ENCODE measurements around the gene USP36. TPM values are rescaled to one million over a fixed set of nuclear protein-coding genes. Genes with fewer than 3 reads are reported as not detected.
"Not testable (repeated sequence)": the region's sequence is repeated elsewhere in the genome, so short reads cannot be mapped to it uniquely, and the experiment has no call there.

Gene USP36
- total RNA-seq, 2 donors from 2014 or later, result 57.1 to 62.5 TPM

DNA sequence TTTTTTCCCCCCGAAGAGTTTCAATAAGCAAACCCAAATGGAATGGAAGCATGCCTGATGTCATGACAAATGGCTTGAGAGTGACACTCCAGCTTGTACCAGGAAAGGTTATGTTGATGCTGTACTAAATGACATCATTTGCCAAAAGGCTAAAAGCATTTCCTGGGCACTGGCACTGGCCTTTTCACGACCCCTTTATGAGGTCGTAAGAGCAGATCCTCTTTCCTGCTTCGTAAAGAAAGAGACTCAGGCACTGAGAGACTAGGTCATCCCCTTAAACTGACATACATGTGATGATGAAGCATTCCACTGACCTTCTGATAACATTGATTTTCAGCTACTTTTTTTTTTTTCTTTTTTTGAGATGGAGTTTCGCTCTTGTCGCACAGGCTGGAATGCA lies 31.9 kb upstream of the USP36 start:
- H3K27ac ChIP-seq (ENCODE audit: low read depth, low read length), result no peak overlapping the region
- DNase-seq, result no peak
- no peaks in the 10 kb centered on the region for H3K9me3 ChIP-seq (ENCODE audit: control insufficient read depth, low read length)
- H3K4me3 ChIP-seq (ENCODE audit: low read length), result no peak overlapping the region
- H3K36me3 Mint-ChIP-seq (ENCODE audit: low read depth), result peaks cover 43% of the 10 kb centered on the region
- peaks cover 14% of the 10 kb centered on the region for H3K36me3 ChIP-seq (ENCODE audit: control insufficient read depth, insufficient read depth, low read length)
- 95 to 100% methylated on average over 4 to 6 of the region's 6 CpGs for WGBS, 2 experiments (ENCODE audit: insufficient coverage in 1 of 2, insufficient read length in 1 of 2)
- H3K4me1 Mint-ChIP-seq, result peaks cover 6% of the 10 kb centered on the region
- no peak overlapping the region for H3K9ac ChIP-seq (ENCODE audit: extremely low read depth, low read length, poor library complexity, severe bottlenecking)
- H3K27me3 Mint-ChIP-seq (ENCODE audit: insufficient read depth), result no peaks in the 10 kb centered on the region
- no peaks in the 10 kb centered on the region for H3K4me1 ChIP-seq (ENCODE audit: control insufficient read depth, insufficient read depth, low read length)
- no peaks in the 10 kb centered on the region for H3K27me3 ChIP-seq (ENCODE audit: control insufficient read depth, insufficient read depth, low read length, poor library complexity, severe bottlenecking)
- TF ChIP-seq, protein P1, sequence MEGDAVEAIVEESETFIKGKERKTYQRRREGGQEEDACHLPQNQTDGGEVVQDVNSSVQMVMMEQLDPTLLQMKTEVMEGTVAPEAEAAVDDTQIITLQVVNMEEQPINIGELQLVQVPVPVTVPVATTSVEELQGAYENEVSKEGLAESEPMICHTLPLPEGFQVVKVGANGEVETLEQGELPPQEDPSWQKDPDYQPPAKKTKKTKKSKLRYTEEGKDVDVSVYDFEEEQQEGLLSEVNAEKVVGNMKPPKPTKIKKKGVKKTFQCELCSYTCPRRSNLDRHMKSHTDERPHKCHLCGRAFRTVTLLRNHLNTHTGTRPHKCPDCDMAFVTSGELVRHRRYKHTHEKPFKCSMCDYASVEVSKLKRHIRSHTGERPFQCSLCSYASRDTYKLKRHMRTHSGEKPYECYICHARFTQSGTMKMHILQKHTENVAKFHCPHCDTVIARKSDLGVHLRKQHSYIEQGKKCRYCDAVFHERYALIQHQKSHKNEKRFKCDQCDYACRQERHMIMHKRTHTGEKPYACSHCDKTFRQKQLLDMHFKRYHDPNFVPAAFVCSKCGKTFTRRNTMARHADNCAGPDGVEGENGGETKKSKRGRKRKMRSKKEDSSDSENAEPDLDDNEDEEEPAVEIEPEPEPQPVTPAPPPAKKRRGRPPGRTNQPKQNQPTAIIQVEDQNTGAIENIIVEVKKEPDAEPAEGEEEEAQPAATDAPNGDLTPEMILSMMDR (conservative IDR thresholded peaks at IDR 0.05), result no peak
- H3K9me3 Mint-ChIP-seq, result no peaks in the 10 kb centered on the region
- no peak overlapping the region for H3K27ac Mint-ChIP-seq
- no peak overlapping the region for H3K4me3 Mint-ChIP-seq

DNA sequence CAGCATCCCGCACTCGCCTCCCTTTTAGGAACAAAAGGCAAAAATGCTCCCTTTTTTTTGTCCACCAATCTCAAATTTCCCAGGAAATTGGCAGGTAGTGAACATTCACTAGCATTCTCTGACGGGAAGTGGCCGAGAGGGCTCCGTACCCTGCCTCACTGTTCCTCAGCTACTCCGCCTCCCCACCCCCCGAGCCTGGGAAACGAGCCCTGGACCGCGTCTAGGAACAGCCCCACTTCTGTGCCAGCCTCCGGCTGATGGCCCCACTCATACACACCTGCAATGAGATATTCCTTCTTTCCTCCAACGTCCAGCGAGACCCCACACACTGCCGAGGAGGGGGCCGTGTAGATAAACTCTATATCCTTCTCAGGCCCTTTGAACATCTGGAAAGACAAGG lies 30.0 kb upstream of the USP36 start:
- Histone ChIP-seq H3K36me3 (ENCODE audit: control insufficient read depth, insufficient read depth, low read length) (peaks cover 14% of the 10 kb centered on the region), H3K4me3 (ENCODE audit: low read length) (no peak overlapping the region), H3K4me1 (ENCODE audit: control insufficient read depth, insufficient read depth, low read length) (peaks cover 3% of the 10 kb centered on the region), H3K27ac (ENCODE audit: low read depth, low read length) (no peak overlapping the region), H3K9ac (ENCODE audit: extremely low read depth, low read length, poor library complexity, severe bottlenecking) (no peak overlapping the region), H3K27me3 (ENCODE audit: control insufficient read depth, insufficient read depth, low read length, poor library complexity, severe bottlenecking) (no peaks in the 10 kb centered on the region), H3K9me3 (ENCODE audit: control insufficient read depth, low read length) (no peaks in the 10 kb centered on the region)
- 83 to 89% methylated on average over 9 to 15 of the region's 15 CpGs for WGBS, 2 experiments (ENCODE audit: insufficient coverage in 1 of 2, insufficient read length in 1 of 2)
- TF ChIP-seq, protein P1 (conservative IDR thresholded peaks at IDR 0.05), result no peak
- Mint-ChIP-seq H3K27ac (no peak overlapping the region), H3K27me3 (ENCODE audit: insufficient read depth) (no peaks in the 10 kb centered on the region), H3K4me3 (no peak overlapping the region), H3K36me3 (ENCODE audit: low read depth) (peaks cover 47% of the 10 kb centered on the region), H3K4me1 (peaks cover 6% of the 10 kb centered on the region), H3K9me3 (no peaks in the 10 kb centered on the region)
- no peak for DNase-seq

DNA sequence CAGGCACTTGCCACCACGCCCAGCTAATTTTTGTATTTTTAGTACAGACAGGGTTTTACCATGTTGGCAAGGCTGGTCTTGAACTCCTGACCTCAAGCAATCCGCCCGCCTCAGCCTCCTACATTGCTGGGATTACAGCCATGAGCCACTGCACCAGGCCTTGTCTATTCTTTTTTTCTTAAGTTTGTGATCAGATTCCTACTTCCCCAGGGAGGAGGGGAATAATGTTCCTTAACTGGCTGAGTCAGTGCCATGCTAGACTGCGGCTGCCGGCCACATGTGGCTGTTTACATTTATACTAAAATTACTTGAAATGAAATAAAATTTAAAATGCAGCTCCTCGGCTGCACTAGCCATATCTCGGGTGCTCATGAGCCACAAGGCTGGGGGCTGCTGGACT lies 27.8 kb upstream of the USP36 start:
- Histone ChIP-seq H3K27ac (ENCODE audit: low read depth, low read length) (no peak overlapping the region), H3K4me1 (ENCODE audit: control insufficient read depth, insufficient read depth, low read length) (peaks cover 3% of the 10 kb centered on the region), H3K9ac (ENCODE audit: extremely low read depth, low read length, poor library complexity, severe bottlenecking) (no peak overlapping the region), H3K9me3 (ENCODE audit: control insufficient read depth, low read length) (no peaks in the 10 kb centered on the region), H3K27me3 (ENCODE audit: control insufficient read depth, insufficient read depth, low read length, poor library complexity, severe bottlenecking) (no peaks in the 10 kb centered on the region), H3K36me3 (ENCODE audit: control insufficient read depth, insufficient read depth, low read length) (peaks cover 14% of the 10 kb centered on the region), H3K4me3 (ENCODE audit: low read length) (no peak overlapping the region)
- TF ChIP-seq, protein P1 (conservative IDR thresholded peaks at IDR 0.05), result no peak
- WGBS, 2 experiments (ENCODE audit: insufficient coverage in 1 of 2, insufficient read length in 1 of 2), result 74 to 100% methylated on average over 2 to 5 of the region's 7 CpGs
- DNase-seq, result no peak
- no peaks in the 10 kb centered on the region for H3K9me3 Mint-ChIP-seq
- H3K4me3 Mint-ChIP-seq, result no peak overlapping the region
- H3K4me1 Mint-ChIP-seq, result no peaks in the 10 kb centered on the region
- no peak overlapping the region for H3K27ac Mint-ChIP-seq
- H3K36me3 Mint-ChIP-seq (ENCODE audit: low read depth), result peaks cover 49% of the 10 kb centered on the region
- no peaks in the 10 kb centered on the region for H3K27me3 Mint-ChIP-seq (ENCODE audit: insufficient read depth)

DNA sequence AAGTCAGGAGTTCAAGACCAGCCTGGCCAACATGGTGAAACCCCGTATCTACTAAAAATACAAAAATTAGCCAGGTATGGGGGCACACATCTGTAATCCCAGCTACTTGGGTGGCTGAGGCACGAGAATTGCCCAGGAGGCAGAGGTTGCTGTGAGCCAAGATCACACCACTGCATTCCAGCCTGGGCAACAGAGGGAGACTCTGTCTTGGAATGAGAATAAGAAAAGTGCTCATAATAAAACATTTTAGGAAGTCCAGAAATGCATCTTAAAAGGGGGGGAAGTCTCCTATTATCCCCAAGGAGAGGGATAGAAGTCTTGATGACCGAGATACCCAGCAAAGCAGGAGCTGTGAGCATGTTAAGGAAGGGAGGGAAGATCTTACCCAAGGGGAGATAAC lies 26.4 kb upstream of the USP36 start:
- not testable (repeated sequence) for H3K27me3 ChIP-seq (ENCODE audit: control insufficient read depth, insufficient read depth, low read length, poor library complexity, severe bottlenecking); H3K4me1 ChIP-seq (ENCODE audit: control insufficient read depth, insufficient read depth, low read length); H3K4me3 ChIP-seq (ENCODE audit: low read length); H3K4me3 Mint-ChIP-seq; H3K27ac Mint-ChIP-seq; DNase-seq; H3K9ac ChIP-seq (ENCODE audit: extremely low read depth, low read length, poor library complexity, severe bottlenecking); H3K9me3 ChIP-seq (ENCODE audit: control insufficient read depth, low read length); H3K4me1 Mint-ChIP-seq; H3K27ac ChIP-seq (ENCODE audit: low read depth, low read length); H3K27me3 Mint-ChIP-seq (ENCODE audit: insufficient read depth); H3K9me3 Mint-ChIP-seq
- peaks cover 12% of the 10 kb centered on the region for H3K36me3 ChIP-seq (ENCODE audit: control insufficient read depth, insufficient read depth, low read length)
- H3K36me3 Mint-ChIP-seq (ENCODE audit: low read depth), result peaks cover 50% of the 10 kb centered on the region
- 90 to 95% methylated on average over 3 of the region's 3 CpGs for WGBS, 2 experiments (ENCODE audit: insufficient coverage in 1 of 2, insufficient read length in 1 of 2)
